ENCODE results near the gene SH3RF3.

SH3RF3 gene

GRCh38 chr2:109476641-109477441 is 347.8 kb downstream of the SH3RF3 start:
- no peak for TF ChIP-seq CTCF (IDR thresholded peaks at IDR 0.05; ENCODE audit: low read depth, low read length)
- DNase-seq (ENCODE audit: extremely low read depth, low read depth) = no peak

- DNase-seq (ENCODE audit: extremely low read depth, low read depth) = no peak
- TF ChIP-seq CTCF (IDR thresholded peaks at IDR 0.05; ENCODE audit: low read depth, low read length) = no peak
These were observed 350.0 kb downstream of the SH3RF3 start for GRCh38 chr2:109478906-109479493.

DNA sequence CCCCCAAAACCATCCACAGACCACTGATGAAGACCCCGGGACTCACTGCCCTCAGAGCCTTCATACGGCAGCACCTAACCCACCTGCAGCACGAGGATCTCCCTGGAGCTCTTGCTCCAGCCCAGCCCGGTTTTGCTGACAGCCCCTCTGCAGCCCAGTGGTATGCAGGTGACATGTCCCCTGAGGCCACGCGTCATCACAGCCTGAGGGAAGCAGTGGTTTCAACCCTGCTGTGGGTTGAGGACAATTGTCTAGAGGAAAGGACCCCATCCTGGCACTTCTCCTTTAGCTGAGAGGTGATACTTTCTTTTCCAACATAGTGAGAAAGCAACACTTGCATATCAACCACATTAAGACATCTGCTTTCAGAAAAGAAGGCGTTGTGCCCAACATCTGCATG is 350.8 kb downstream of the SH3RF3 start:
- TF ChIP-seq CTCF (IDR thresholded peaks at IDR 0.05; ENCODE audit: low read depth, low read length) = no peak
- DNase-seq (ENCODE audit: extremely low read depth, low read depth) = no peak

- no peak for DNase-seq (ENCODE audit: extremely low read depth, low read depth)
These were observed 351.6 kb downstream of the SH3RF3 start for GRCh38 chr2:109480486-109481195.

DNA sequence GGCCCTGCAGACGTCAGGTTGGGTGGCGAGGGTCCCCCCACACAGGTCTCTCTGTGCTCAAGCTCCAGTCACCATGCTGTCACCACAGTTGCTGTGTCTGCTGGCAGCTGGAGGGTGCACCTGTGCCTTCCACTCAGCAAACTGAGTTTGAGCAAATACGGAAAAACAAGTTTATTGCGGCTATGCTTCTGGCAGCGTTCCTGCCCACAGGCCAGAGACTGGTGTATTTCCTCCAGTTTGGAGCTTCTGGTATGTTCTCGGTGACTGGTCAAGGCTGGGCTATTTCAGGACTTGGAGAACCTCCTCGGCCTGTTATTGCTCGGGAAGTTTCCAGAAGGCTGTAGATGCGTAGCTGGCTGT is 352.2 kb downstream of the SH3RF3 start:
- TF ChIP-seq CTCF (IDR thresholded peaks at IDR 0.05; ENCODE audit: low read depth, low read length) = no peak
- no peak for DNase-seq (ENCODE audit: extremely low read depth, low read depth)

More at GRCh38 chr2:109480486-109481195, 351.6 kb downstream of the SH3RF3 start:
- no peak for TF ChIP-seq CTCF (IDR thresholded peaks at IDR 0.05; ENCODE audit: low read depth, low read length)

DNA sequence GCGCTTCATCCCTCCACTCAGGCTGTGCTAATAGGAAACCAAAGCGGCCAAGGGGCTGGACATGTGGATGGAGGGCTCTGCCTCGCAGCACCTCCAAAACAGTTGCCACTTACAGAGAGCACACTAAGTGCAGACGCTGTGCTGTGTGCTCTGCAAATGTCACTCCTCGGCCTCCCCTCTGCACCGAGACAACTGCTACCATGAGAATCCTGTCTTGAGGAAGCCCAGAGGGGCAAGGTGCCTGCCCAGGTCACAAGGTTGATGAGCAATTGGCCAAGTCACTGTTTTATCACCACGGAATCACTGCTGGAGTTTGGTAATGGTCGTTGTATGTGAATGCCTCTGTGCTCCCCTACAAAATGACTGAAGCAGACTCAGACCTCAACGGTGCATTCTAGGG is 352.6 kb downstream of the SH3RF3 start:
- DNase-seq (ENCODE audit: extremely low read depth, low read depth) = no peak
- TF ChIP-seq CTCF (IDR thresholded peaks at IDR 0.05; ENCODE audit: low read depth, low read length) = no peak

DNA sequence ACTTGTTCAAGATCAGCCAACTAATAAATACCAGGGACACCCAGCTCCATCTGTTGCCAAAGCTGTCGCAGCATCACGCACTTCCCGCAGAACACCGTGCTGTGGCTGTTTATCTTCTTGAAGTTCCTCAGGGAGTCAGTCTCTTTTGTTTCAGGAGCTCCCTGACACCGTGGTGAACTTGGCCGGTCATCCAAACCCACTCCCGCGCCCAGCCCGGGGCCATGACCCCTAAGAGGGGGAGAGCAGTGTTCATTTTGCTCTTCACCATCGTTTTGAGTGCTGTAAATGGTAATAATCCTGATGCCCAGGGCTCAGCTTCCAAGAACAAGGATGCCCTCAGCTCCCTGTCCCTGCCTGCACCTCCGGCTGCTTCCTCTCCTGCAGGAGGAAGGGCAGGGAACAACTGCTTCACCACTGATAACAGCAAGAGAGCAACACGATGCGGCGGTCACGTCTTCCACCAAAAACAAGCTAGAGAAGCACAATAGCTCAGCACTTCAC is 353.4 kb downstream of the SH3RF3 start:
- DNase-seq (ENCODE audit: extremely low read depth, low read depth) = no peak
- no peak for TF ChIP-seq CTCF (IDR thresholded peaks at IDR 0.05; ENCODE audit: low read depth, low read length)

All from AG09319 (cell line).